Activated effector memory CD4-positive, alpha-beta T cell treated with anti-CD3 and anti-CD28 coated beads, Interleukin-2, amount 50 U/mL, for 16 hours (primary cell): Measurements from ENCODE around the gene EPHA2.

Source experiments
- DNase-seq: peaks from one replicate; pipeline ENCODE4 v3.0.0-alpha.2; 2020

Gene EPHA2

GRCh38 chr1:16088996-16089395 is 66.9 kb downstream of the EPHA2 start:
- no peak for DNase-seq

- no peak for DNase-seq
Measured at GRCh38 chr1:16088351-16088911, 67.4 kb downstream of the EPHA2 start.

GRCh38 chr1:16087733-16088132 is 68.1 kb downstream of the EPHA2 start:
- DNase-seq, result no peak

- DNase-seq, result no peak
Measured at GRCh38 chr1:16085522-16085921, 70.3 kb downstream of the EPHA2 start.

GRCh38 chr1:16083486-16083885 is 72.4 kb downstream of the EPHA2 start:
- no peak for DNase-seq

- peak; percentile 85 for DNase-seq
Measured at GRCh38 chr1:16082283-16083038, 73.4 kb downstream of the EPHA2 start.

- no peak for DNase-seq
Measured at GRCh38 chr1:16081636-16082035, 74.2 kb downstream of the EPHA2 start.

GRCh38 chr1:16080422-16081150 is 75.3 kb downstream of the EPHA2 start:
- DNase-seq, result no peak

- DNase-seq, result peak; percentile 88
Measured at GRCh38 chr1:16078925-16079656, 76.8 kb downstream of the EPHA2 start.

- DNase-seq, result no peak
Measured at GRCh38 chr1:16077406-16078245, 78.2 kb downstream of the EPHA2 start.

- no peak for DNase-seq
Measured at GRCh38 chr1:16076865-16077238, 79.0 kb downstream of the EPHA2 start.

GRCh38 chr1:16076031-16076864 is 79.6 kb downstream of the EPHA2 start:
- no peak for DNase-seq

GRCh38 chr1:16075337-16076030 is 80.4 kb downstream of the EPHA2 start:
- DNase-seq, result no peak
